Stomach (tissue), 4 donors: ENCODE results near the gene AKAP9.

Experiments
- CTCF ChIP-seq, 7 experiments: fragments of 450-650 bp in 4 of 7; fragments of 200-600 bp in 3 of 7; sonication (generic) in 3 of 7; IDR thresholded peaks; one replicate each; pipeline ENCODE4 v1.5.1; 2016 to 2019; ENCODE audit warnings: antibody characterized with exemption in 7 of 7, control low read depth in 2 of 7, mild to moderate bottlenecking in 1 of 7
- EP300 ChIP-seq: sonication (generic); formaldehyde crosslinking; IDR thresholded peaks from one replicate; pipeline ENCODE4 v1.6.1; 2017; ENCODE audit warnings: antibody characterized with exemption
- POLR2A ChIP-seq, 4 donors: fragments of 450-650 bp; IDR thresholded peaks; one replicate each; pipeline ENCODE4 v1.6.1; 2016; ENCODE audit warnings: antibody characterized with exemption in 4 of 4, control low read depth in 2 of 4, mild to moderate bottlenecking in 1 of 4, moderate library complexity in 1 of 4
- POLR2AphosphoS5 ChIP-seq, 3 donors: sonication (generic); formaldehyde crosslinking; IDR thresholded peaks; one replicate each; pipeline ENCODE4 v1.6.1; 2016; ENCODE audit warnings: antibody characterized with exemption in 3 of 3

GRCh38 chr7:92155108-92155739 lies 214.6 kb downstream of the AKAP9 start:
- TF ChIP-seq CTCF (IDR thresholded peaks at IDR 0.05): no peak
- no peak for TF ChIP-seq POLR2A (IDR thresholded peaks at IDR 0.05)
- no peak for TF ChIP-seq POLR2AphosphoS5 (IDR thresholded peaks at IDR 0.05)
- no peak for TF ChIP-seq EP300
